ENCODE data around the gene ARHGEF7. TPM values are rescaled to one million over a fixed set of nuclear protein-coding genes. Genes with fewer than 3 reads are reported as not detected.

Gene ARHGEF7
- total RNA-seq, 2 experiments from 2014 or later: 39.5 to 51.3 TPM

GRCh38 chr13:111339366-111340143 lies 224.4 kb downstream of the ARHGEF7 start:
- TF ChIP-seq CTCF (conservative IDR thresholded peaks at IDR 0.05; ENCODE audit: low read length): no peak
- no peak for TF ChIP-seq EZH2phosphoT487 (IDR thresholded peaks at IDR 0.05; ENCODE audit: borderline replicate concordance, low read depth, low read length)
- ChIA-PET CTCF (ENCODE audit: unreplicated experiment) (no interaction called here), POLR2A (no interaction called here)
- H4K20me1 ChIP-seq (ENCODE audit: insufficient read depth, low read length): no peaks in the 10 kb centered on the region
- H3K4me3 ChIP-seq (ENCODE audit: low read depth, low read length, poor library complexity, severe bottlenecking): no peak overlapping the region
- no peaks in the 10 kb centered on the region for H3K79me2 ChIP-seq (ENCODE audit: insufficient read depth, low read depth, low read length)
- no peaks in the 10 kb centered on the region for H3K36me3 ChIP-seq (ENCODE audit: insufficient read depth, low read length)
- no peak for DNase-seq (ENCODE audit: low spot score)
- no peaks in the 10 kb centered on the region for H3K9me3 ChIP-seq (ENCODE audit: low read length)
- H3K4me1 ChIP-seq (ENCODE audit: insufficient read depth, low read length, poor library complexity, severe bottlenecking): no peaks in the 10 kb centered on the region
- no TSS peak for BruUV-seq (replicated peaks)
- intact Hi-C loops (cut with micrococcal nuclease; ENCODE audit: unreplicated experiment): no loop called here
- H3K27ac ChIP-seq (ENCODE audit: low read depth, low read length, poor library complexity, severe bottlenecking): no peak overlapping the region
- H2AFZ ChIP-seq (ENCODE audit: low read length): no peak overlapping the region
- H3K9me2 ChIP-seq (ENCODE audit: insufficient read depth, low read length): no peaks in the 10 kb centered on the region
- H3K4me2 ChIP-seq (ENCODE audit: low read length): no peak overlapping the region

GRCh38 chr13:111341886-111342285 lies 226.8 kb downstream of the ARHGEF7 start:
- Histone ChIP-seq H3K9me3 (ENCODE audit: low read length) (no peaks in the 10 kb centered on the region), H3K4me3 (ENCODE audit: low read depth, low read length, poor library complexity, severe bottlenecking) (no peak overlapping the region), H3K79me2 (ENCODE audit: insufficient read depth, low read depth, low read length) (no peaks in the 10 kb centered on the region), H3K9me2 (ENCODE audit: insufficient read depth, low read length) (no peaks in the 10 kb centered on the region), H3K4me1 (ENCODE audit: insufficient read depth, low read length, poor library complexity, severe bottlenecking) (no peaks in the 10 kb centered on the region), H3K27ac (ENCODE audit: low read depth, low read length, poor library complexity, severe bottlenecking) (no peak overlapping the region), H4K20me1 (ENCODE audit: insufficient read depth, low read length) (no peaks in the 10 kb centered on the region), H3K4me2 (ENCODE audit: low read length) (no peak overlapping the region), H3K36me3 (ENCODE audit: insufficient read depth, low read length) (no peaks in the 10 kb centered on the region), H2AFZ (ENCODE audit: low read length) (no peak overlapping the region)
- ChIA-PET POLR2A (no interaction called here), CTCF (ENCODE audit: unreplicated experiment) (no interaction called here)
- TF ChIP-seq CTCF (conservative IDR thresholded peaks at IDR 0.05; ENCODE audit: low read length) (no peak), EZH2phosphoT487 (IDR thresholded peaks at IDR 0.05; ENCODE audit: borderline replicate concordance, low read depth, low read length) (no peak)
- no peak for DNase-seq (ENCODE audit: low spot score)
- intact Hi-C loops (cut with micrococcal nuclease; ENCODE audit: unreplicated experiment): no loop called here
- BruUV-seq (replicated peaks): no TSS peak

- no peak overlapping the region for H3K4me3 ChIP-seq (ENCODE audit: low read depth, low read length, poor library complexity, severe bottlenecking)
- H3K4me2 ChIP-seq (ENCODE audit: low read length): no peak overlapping the region
- TF ChIP-seq EZH2phosphoT487 (IDR thresholded peaks at IDR 0.05; ENCODE audit: borderline replicate concordance, low read depth, low read length) (no peak), CTCF (conservative IDR thresholded peaks at IDR 0.05; ENCODE audit: low read length) (no peak)
- H3K79me2 ChIP-seq (ENCODE audit: insufficient read depth, low read depth, low read length): no peaks in the 10 kb centered on the region
- H3K9me3 ChIP-seq (ENCODE audit: low read length): no peaks in the 10 kb centered on the region
- H3K36me3 ChIP-seq (ENCODE audit: insufficient read depth, low read length): no peaks in the 10 kb centered on the region
- ChIA-PET CTCF (ENCODE audit: unreplicated experiment) (no interaction called here), POLR2A (no interaction called here)
- no TSS peak for BruUV-seq (replicated peaks)
- no peak for DNase-seq (ENCODE audit: low spot score)
- H2AFZ ChIP-seq (ENCODE audit: low read length): no peak overlapping the region
- H3K9me2 ChIP-seq (ENCODE audit: insufficient read depth, low read length): no peaks in the 10 kb centered on the region
- H3K4me1 ChIP-seq (ENCODE audit: insufficient read depth, low read length, poor library complexity, severe bottlenecking): no peaks in the 10 kb centered on the region
- intact Hi-C loops (cut with micrococcal nuclease; ENCODE audit: unreplicated experiment): no loop called here
- no peak overlapping the region for H3K27ac ChIP-seq (ENCODE audit: low read depth, low read length, poor library complexity, severe bottlenecking)
- H4K20me1 ChIP-seq (ENCODE audit: insufficient read depth, low read length): no peaks in the 10 kb centered on the region
Observed at GRCh38 chr13:111342721-111343120, 227.6 kb downstream of the ARHGEF7 start.
